ENCODE measurements around the gene CCL11.

- TF ChIP-seq EZH2 (IDR thresholded peaks at IDR 0.05; ENCODE audit: low read depth, unreplicated experiment) (no peak), CTCF (conservative IDR thresholded peaks at IDR 0.05; ENCODE audit: low read depth in 2 of 2) (no peak), EZH2phosphoT487 (IDR thresholded peaks at IDR 0.05; ENCODE audit: unreplicated experiment) (no peak)
Observed at GRCh38 chr17:34257299-34257985, 28.1 kb upstream of the CCL11 start.
